ENCODE results near the gene PRXL2B.
"Not testable (repeated sequence)": the region's sequence is repeated elsewhere in the genome, so short reads cannot be mapped to it uniquely, and the experiment has no call there.

PRXL2B gene, protein sequence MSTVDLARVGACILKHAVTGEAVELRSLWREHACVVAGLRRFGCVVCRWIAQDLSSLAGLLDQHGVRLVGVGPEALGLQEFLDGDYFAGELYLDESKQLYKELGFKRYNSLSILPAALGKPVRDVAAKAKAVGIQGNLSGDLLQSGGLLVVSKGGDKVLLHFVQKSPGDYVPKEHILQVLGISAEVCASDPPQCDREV

DNA sequence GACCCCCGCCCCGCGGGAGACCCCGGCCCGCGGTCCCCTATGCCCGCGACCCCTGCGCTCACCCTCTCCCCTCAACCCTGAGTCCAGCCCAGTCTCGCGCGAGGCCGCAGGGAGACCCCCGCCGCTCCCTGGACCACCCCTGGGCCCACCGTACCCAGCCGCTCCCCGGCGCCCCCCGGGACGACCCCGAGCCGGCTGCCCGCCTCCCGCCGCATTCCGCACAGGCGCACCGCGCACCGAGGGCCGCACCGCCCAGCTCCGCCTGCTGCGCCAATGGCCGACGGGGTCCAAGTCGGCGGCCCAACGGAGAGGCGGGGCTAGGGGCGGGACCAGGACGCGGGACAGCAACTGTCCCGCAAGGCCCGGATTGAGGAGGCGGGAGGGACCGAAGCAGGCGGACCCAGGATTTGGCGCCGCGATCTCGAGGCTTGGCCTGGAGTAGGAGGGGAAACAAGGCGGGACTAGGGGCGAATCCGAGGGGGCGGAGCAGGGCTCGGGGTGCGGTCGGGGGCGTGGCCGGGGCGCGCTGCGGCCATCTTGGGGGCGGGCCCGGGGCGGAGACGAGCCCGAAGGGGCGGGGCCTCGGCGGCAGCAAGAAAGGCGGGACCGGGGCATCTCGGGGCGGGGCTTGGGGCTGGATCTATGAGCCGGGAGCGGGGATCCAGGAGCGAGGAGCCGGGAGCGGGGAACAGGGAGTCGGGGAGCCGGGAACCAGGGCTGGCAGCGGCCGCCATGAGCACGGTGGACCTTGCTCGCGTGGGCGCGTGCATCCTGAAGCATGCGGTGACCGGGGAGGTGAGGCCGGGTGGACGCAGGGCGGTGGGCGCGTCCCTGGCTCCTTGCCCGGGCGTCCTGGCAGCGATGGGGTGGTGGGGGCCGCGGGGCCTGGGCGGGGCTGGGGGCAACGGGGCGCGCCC, at the start of gene PRXL2B:
Gene PRXL2B (plus strand): TSS at position 624 of the 917 bp plus-strand sequence. CDS start 109 bp downstream, at position 733.
- DNase-seq: peak; percentile 95

DNA sequence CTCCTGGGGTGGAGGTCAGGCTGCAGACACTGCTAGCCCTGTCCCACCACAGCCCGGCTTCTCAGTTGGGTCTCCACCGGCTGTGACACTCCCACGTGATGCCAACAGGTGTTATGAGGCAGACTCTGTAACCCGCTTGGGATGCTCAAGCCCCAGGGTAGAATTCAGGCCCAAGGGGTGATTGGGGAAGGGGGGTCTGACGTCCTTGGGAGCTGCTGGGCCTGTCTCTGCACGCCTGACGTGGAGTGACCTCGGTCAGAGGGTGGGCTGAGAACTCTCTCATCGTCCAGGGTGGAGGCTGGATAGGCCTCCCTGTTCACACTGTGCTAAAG, 48.8 kb upstream of the PRXL2B start:
- no peak for DNase-seq

DNA sequence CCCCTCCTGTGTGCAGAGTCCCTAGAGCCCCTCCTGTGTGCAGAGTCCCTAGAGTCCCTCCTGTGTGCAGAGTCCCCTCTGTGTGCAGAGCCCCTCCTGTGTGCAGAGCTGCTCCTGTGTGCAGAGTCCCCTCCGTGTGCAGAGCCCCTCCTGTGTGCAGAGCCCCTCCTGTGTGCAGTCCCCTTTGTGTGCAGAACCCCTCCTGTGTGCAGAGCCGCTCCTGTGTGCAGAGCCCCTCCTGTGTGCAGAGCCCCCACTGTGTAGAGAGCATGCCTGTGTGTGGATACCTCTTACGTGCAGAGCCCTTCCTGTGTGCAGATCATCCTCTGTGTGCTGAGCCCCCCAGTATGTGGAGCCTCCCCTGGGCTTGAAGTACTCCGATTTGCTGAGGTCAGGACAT, 48.2 kb upstream of the PRXL2B start:
- no peak for DNase-seq

DNA sequence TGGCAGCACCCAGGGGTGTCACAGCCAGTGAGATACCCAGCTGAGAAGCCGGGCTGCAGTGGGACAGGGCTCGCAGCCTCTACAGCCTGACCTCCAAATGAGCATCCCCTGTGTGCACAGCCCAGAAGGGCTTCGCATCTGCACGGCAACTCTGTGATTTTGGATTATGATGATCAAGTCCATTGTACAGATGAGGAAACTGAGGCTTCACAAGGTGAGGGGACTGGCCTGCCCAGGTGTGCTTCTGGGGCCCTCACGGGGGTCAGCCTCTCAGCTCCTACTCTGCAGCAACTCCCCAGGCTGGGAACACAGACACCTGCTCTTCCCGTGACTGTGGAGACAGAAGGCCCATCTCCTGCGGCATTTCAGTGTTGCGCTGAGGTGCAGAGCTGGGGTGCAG, 47.7 kb upstream of the PRXL2B start:
- DNase-seq: no peak

DNA sequence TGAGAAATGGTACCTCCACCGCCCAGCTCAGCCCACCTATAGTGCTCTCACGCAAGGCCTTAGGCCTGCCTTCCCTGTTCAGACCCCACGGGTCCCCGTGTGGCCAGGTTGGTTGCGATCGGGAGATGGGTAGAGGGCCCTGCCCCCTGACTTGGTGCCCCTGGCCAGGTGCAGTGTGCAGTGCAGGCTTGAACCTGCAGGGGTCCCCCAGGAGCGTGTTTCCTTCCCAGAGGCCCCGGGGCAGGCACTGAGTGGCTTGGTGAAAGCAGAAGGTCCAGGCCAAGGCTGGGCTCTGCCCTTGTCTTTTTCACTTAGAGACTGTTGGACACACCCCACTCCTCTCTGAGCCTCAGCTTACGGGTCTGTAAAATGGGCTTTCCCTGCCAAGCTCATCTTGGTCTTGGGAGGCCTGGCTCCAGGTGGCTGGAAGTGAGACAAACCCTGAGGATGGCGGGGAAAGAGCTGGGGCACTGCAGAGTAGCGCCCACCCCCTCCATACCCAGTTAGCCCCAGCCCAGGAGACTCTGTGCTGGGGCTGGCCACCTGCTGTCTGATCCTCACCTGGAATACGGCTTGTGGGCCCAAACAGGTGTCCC, 47.2 kb upstream of the PRXL2B start:
- DNase-seq: no peak

DNA sequence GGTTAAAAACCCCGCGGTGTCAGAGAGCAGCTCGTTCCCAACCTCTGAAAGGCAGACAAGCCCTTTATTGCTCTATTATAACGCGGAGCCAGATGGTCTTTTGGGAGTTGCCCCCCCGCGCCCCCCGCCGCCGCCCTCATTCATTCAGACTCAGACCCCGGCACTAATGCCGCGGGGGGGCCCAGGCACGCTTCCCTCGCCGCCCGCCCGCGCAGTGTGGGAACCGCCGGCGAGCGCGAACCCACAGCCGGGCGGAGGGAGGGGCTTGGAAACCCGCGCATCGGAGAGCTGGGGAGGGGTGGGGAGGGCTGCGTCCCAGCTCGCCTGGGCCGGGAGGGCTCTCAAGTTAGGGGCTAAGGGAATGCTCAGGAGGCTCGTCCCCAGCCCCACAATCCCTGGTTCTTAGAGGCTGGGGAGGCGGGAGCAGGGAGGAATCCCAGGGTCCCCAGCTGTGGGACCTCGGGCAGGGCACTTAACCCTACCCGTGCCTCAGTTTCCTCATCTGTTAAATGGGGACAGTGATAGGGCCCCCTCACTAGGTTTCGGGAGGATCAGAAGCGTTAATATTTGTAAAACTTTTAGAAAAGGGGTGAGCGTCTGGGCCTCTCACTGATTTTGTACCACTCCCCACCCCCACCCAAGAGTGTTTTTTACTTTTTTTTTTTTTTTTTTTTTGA, 45.6 kb upstream of the PRXL2B start:
- no peak for DNase-seq

DNA sequence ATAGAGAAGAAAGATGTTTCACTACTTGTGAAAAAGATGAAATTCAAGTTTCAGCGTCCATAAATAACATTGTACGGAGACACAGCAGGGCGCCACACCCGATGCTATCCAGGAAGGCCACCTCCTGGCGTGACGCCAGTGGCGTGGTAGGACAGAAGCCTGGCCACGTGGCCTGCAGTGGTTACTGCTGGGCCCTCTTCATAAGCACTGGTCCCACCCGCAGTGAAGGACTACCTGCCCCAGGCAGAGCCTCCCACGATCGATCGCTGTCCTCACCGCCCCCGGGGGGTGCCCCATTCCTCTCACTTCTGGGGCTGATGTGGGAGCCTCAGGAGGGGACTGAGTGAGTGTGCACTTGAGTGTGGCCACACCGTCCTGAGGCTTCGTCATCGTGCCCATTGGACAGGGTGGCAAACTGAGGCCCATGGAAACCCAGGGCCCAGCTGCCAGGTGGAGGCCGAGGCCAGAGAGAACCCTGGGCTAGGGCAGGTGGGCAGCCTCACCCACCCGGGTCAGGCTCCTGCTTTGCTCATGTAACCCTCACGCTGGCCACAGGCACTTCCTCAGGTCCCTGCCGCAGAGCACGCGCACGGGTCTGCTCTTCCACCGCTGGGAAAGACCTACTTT, 44.8 kb upstream of the PRXL2B start:
- DNase-seq: no peak

DNA sequence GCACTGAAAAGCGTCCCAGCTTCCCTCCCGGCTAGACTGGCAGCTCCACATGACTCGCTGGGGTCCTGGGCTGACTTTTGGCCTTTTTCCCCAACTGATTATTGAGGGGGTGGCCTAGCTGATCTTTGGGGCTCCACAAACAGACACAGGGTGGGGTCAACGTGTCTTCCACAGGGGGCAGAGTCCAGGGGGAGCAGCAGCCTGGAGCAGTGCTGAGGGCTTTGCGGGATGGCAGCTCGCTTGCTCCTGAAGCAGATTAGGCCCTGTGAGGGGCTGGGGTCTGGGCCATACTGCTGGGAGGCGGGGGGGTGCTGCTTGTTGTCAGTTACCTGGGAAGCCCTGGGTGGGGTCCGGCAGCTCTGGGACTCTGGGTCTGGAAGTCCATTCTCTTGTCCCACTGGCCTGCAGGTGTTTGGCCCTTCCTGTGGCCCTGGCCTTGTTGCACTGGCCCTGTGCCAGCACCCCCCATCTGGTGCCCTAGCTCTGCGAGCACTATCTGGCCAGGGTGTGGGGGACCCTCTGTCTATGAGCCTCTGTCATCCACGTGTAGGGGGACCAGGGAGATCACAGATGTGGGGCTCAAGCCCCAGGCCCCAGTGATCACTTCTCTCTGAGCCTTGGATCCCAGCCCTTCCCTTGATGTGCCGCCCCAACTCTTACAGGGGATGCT, 44.2 kb upstream of the PRXL2B start:
- no peak for DNase-seq

DNA sequence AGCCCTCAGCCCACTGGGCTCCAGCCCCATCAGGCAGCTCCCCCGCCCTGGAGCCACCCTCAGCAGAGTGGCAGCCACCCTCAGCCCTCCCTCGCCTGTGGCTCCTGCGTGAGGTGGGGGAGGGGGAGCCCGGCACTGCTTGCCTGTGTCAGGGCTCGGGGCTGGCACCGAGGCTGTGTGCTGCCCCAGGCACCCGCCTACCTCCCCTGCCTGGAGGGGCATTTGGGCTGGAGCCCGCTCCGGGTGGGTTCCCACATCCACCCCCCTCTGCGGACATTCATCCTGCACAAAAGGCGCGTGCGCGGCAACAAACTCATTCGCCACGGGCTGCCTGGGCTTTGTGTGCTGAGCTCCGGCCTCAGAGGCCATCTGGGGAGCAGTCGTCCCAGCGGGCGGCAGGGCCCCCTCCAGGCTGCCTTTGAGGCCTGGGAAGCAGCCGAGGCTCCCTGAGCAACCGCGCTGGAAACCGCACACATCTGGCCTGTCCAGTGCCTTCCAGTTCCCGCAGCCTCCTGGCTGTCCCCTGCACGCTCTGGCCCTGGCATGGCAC, 43.0 kb upstream of the PRXL2B start:
- peak; percentile 41 for DNase-seq

DNA sequence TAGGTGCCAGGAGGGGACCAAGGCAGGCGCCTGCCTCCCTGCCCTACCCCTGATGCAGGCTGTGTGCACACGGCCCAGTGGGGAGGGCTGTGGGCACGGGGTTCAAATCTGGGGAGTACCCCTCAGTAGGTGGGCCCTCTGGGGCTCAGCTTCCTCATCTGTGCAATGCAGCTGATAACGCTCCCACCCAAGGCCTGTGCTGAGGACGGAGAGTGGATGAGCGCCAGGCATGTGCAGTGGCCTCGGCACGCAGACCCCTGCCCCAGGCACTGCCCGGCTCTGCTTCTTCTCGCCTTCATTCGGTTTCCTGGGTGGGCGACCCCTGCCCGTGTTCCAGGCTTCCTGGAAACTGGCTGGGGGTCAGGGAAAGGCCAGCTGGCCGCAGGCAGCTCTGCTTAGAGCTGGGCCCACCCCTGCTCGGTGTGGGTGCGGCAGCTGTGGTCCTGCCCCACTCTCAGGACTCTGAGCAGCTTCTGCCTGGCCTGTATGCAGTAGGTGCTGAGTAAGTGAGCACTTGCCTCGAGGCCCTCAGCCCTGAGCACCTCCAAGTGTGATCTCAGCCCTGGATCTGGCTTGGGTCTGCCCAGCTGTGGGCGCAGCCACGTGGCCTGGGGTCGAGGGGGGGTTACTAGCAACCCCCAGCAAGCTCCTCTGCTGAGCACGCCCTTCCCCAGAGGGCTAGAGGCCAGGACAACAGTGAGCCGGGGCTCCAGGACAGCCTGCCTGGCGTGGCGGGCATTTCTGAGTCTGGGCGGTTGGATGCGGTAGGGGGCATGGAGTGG, 42.3 kb upstream of the PRXL2B start:
- no peak for DNase-seq

DNA sequence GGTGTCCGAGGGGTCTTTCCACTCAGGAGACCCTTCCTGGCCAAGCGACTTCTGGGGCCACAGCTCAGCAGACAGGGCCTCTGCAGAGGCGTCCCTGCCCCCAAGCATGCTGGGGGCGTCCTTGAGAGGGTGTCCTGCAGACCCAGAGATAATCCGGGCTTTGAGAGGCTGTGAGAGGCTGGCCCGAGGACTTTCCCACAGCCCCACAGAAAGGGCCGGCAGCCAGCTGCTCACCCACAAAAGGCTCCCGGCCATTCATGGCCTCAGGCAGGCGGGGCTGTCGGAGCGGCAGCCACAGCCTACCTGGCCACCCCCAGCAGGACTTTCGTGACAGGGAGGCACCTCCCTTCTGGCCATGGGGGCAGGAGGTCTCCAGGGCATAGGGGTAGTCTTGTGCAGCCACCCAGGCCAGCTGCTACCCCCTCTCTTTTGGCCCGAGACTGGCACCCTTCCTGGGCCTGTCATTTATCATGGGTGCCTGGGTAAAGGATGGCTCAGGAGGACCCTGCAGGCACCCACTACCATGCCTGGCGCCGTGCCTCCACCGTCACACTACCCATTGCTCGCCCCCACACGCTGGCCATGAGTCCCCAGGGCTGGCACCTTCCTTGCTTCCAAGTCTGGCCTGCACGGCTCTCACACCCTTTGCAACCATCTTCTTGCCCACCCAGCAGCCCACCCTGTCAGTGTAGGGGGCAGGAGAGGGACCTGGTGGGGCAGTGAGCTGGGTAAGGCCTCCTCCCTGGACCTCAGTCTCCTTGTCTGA, 41.5 kb upstream of the PRXL2B start:
- no peak for DNase-seq

DNA sequence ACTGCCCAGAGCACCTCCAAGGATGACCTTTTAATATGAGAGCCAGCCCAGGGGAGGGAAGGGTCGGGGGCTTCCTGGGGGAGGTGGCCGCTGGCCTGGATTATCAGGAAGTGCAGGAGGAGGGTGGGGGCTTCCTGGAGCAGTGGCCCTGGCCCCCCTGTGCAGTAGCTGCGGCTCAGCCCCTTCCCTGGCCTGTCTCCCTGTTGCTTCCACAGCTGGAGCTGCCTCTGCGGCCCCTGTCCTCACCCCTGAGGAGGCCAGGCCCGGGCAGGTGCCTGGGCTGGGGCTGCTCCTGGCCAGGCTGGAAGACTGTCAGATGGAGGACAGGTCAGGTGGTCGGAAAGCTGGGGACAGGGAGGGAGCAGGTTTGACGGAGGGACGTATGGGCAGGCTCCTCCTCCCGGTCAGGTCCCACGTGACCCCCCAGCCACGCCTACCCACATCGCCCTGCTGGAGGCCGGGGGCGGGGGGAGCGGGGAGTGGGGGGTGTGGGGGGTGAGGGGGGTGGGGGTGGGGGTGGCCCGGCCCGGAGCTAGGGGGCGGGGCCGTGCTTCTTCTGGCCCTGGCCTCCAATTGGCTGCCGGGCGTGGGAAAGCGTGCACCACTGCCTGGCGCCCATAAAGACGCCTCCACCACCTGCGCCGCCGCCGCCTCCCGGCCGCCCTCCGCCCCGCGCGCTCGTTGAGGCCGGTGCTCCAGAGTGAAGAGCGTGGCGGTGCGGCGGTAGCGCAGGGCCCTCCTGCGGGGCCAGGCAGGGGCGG, 40.6 kb upstream of the PRXL2B start:
- DNase-seq: peak; percentile 88

DNA sequence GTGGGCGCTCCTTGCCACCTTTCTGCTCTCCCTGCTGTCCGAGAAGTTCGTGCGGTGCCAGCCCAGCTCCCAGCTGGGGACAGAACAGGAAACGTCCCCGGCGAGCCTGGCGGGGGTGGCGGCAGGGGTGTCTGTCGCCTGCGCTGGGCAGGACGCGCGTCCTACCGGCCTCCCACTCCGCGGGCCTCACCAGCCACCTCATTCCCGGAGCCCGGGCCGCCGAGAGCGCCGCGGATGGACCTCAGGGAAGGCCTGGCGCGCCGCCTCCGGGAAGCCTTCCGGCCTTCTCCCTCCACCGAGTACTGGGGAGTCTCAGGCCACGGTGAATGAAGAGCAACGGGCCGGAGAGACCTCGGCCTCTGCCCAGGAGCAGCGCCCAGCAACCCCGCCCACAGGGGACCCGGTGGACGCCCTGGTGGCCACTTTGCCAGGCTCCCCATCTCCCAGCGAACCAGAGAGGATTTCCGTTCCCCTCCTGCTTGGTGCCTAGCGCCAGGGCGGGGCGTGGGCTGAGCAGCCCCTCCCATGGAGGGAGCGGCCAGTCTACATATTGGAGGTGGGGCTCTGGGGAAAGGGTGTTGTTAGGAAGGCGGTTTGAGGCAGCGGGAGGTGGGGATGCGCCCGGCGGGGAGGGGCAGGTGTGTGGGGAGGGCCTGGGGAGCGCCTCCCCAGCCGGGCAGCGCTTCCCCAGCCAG, 39.9 kb upstream of the PRXL2B start:
- DNase-seq: peak; percentile 84

DNA sequence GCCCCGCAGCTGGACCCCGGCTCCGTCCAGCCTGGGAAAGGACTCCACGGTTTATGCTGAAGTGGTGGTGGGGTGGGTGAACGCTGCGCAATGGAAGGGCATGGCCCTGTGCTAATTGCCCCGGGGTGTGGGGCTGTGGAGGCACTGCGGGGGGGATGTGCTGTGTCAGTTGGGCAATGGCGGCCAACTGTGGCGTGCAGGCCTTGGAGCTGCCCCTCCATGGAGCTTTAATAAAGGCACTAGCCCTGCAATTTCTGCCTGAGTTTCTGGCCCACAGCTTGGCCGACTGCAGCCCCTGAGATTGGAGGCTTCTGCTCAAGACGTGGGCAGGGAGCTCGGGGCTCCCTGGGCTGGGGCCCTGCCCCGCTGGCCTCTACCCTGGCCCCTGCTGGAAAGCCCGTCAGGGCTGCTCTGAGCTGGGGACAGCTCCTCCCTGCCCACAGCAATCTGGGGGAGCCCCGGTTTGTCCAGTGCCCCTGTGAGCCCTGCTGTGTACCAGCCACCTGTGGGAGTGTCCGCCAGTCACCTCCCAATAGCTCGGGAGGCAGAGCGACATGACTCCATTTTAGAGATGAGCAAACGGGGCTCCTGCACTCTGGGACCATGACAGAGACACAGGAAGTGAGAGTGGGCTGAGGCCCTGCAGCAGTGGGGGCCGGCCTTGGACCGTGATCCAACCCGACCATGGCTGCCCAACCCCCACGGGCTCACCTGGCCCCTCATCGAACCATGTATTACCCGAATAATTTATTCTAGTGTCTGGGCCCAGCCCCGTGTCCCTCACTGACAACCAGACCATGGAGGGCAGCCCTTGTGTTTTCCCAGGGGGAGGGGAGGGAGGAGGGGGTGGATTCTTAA, 39.1 kb upstream of the PRXL2B start:
- no peak for DNase-seq

DNA sequence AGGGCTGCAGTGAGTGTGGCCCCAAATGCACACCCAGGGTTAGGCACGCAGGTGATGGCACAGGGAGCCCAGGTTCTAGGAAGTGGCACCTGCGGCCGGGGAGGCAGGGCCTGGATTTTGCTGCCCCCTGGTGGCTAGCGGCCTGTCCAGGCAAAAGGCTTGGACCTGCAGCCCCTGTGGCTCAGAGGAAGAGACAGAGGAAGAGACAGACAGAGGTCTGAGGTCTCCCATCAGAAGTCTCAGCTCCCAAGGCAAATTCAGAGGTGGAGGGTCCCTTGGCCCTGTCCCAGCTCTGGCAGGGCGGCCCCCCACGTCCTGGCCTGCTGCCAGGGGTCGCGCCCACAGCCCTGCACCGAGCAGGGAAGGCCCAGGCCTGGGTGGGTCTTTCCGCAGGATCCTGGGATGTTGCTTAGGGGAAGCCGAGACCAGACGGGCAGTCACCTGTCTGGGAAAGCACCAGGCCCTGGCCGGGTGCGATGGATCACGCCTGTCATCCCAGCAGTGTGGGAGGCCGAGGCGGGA, 38.4 kb upstream of the PRXL2B start:
- peak; percentile 75 for DNase-seq

DNA sequence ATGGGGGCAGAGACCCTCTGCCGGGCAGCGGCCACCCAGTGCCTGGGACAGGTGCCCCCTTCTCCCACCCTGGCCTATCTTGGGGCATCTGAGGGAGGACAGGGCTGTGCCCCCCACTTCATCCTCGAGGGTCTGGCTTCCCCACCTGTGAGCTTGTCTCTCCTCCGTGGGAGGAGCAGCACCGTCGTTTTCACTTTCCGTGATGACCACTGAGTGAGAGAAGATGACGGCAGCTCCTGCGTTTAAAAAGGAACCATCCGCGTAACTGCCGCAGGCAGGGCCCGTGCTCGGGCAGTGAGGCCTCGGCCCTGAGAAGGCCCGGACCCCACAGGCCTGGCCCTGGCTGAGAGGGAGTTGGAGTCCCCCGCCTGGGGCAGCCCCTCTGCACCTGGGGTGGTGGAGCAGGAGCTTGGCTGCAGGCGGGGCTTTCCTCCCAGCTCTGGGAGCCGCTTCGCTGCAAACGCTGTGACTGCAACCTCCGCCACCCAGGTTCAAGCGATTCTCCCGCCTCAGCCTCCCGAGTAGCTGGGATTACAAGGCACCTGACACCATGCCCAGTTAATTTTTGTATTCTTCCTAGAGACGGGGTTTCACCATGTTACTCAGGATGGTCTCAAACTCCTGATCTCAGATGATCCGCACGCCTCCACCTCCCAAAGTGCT, 37.1 kb upstream of the PRXL2B start:
- DNase-seq: not testable (repeated sequence)

DNA sequence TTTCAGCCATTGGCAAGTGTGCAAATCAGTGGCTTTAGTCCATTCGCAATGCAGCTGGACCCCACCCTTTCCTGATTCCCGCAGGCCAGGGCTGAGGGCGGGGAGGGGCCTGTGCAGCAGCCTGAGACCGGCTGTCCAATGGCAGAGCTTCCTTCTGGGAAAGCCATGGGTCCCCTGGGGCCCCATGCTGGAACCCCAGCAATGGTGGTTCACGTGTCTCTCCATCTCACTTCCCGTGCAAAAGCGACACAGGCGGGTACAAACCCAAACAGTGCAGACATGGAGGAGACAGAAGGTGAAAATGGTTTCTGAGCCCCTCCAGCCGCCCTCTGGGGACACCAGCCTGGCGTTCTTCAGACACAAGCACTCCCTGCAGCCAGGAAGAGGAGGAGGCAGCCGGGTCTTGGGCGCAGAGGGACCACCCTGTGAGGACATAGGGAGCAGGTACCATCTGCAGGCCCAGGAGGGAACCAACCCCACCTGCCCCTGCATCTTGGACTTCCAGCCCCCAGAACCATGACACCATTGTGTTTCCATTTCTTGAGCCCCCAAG, 36.2 kb upstream of the PRXL2B start:
- DNase-seq: not testable (repeated sequence)
